HEK293T (cell line): ENCODE data around the gene LYRM4.
A peak's percentile ranks its signal among the peaks of the same experiment; 100 is the strongest.

Experiments
- CTCF ChIA-PET: fragments of 350-600 bp; formaldehyde crosslinking; extraction: SDS; loops from one replicate; lab custom pipeline; 2021; ENCODE audit warnings: antibody characterized with exemption, inconsistent platforms; lab: Yijun Ruan, JAX
- POLR2A ChIA-PET: fragments of 350-600 bp; formaldehyde crosslinking; extraction: SDS; loops from one replicate; lab custom pipeline; 2020; ENCODE audit warnings: antibody characterized with exemption, inconsistent platforms; lab: Yijun Ruan, JAX
- DNase-seq: peaks from one replicate; pipeline ENCODE4 v3.0.0; 2012; ENCODE audit warnings: mixed read lengths; ENCODE audit errors: extremely low spot score
- ARNT ChIP-seq: fragments of 450-650 bp; IDR thresholded peaks from 2 replicates; pipeline ENCODE4 v1.6.1; 2017; ENCODE audit warnings: mild to moderate bottlenecking
- BHLHE40 ChIP-seq: fragments of 450-650 bp; IDR thresholded peaks from 2 replicates; pipeline ENCODE4 v1.6.1; 2016; ENCODE audit warnings: mild to moderate bottlenecking, moderate library complexity, borderline replicate concordance
- CTBP1 ChIP-seq: fragments of 450-650 bp; IDR thresholded peaks from 2 replicates; pipeline ENCODE4 v1.6.1; 2016; ENCODE audit warnings: borderline replicate concordance
- ELF4 ChIP-seq: fragments of 450-650 bp; IDR thresholded peaks from 2 replicates; pipeline ENCODE4 v1.6.1; 2017; ENCODE audit warnings: antibody characterized with exemption
- FOXA1 ChIP-seq: fragments of 450-650 bp; IDR thresholded peaks from 2 replicates; pipeline ENCODE4 v1.6.1; 2016; ENCODE audit warnings: mild to moderate bottlenecking
- FOXK2 ChIP-seq: fragments of 450-650 bp; IDR thresholded peaks from 2 replicates; pipeline ENCODE4 v1.6.1; 2016; ENCODE audit warnings: mild to moderate bottlenecking
- FOXM1 ChIP-seq: fragments of 450-650 bp; IDR thresholded peaks from 2 replicates; pipeline ENCODE4 v1.6.1; 2017; ENCODE audit warnings: mild to moderate bottlenecking, borderline replicate concordance
- HDGF ChIP-seq: fragments of 450-650 bp; IDR thresholded peaks from 2 replicates; pipeline ENCODE4 v1.6.1; 2017; ENCODE audit warnings: antibody characterized with exemption, borderline replicate concordance
- L3MBTL2 ChIP-seq: fragments of 450-650 bp; conservative IDR thresholded peaks from 2 replicates; pipeline ENCODE4 v1.6.1; 2016; ENCODE audit warnings: mild to moderate bottlenecking
- LEF1 ChIP-seq: fragments of 450-650 bp; IDR thresholded peaks from 2 replicates; pipeline ENCODE4 v1.6.1; 2017; ENCODE audit warnings: mild to moderate bottlenecking, borderline replicate concordance
- NFRKB ChIP-seq: fragments of 450-650 bp; IDR thresholded peaks from 2 replicates; pipeline ENCODE4 v1.6.1; 2016; ENCODE audit warnings: mild to moderate bottlenecking, moderate library complexity
- PKNOX1 ChIP-seq: fragments of 450-650 bp; IDR thresholded peaks from 2 replicates; pipeline ENCODE4 v1.6.1; 2016
- SP1 ChIP-seq: fragments of 450-650 bp; IDR thresholded peaks from 2 replicates; pipeline ENCODE4 v1.6.1; 2017
- SUZ12 ChIP-seq: fragments of 450-650 bp; IDR thresholded peaks from 2 replicates; pipeline ENCODE4 v1.6.1; 2016; ENCODE audit warnings: mild to moderate bottlenecking
- TARDBP ChIP-seq: fragments of 450-650 bp; IDR thresholded peaks from 2 replicates; pipeline ENCODE4 v1.6.1; 2016
- ZNF384 ChIP-seq: fragments of 450-650 bp; IDR thresholded peaks from 2 replicates; pipeline ENCODE4 v1.6.1; 2016

LYRM4 gene

GRCh38 chr6:5086294-5086890 lies 174.4 kb downstream of the LYRM4 start:
- ChIA-PET POLR2A (interaction anchor here (0.7 to 1.3 kb wide), 3 partner anchors 9 to 46 kb away, joined by 3 to 4 read pairs (median 3); no protein-coding TSS in a partner anchor), CTCF (no interaction called here)
- DNase-seq: no peak
- TF ChIP-seq ZNF384 (no peak), NFRKB (no peak), PKNOX1 (no peak), L3MBTL2 (no peak), ARNT (no peak), FOXA1 (no peak), SUZ12 (no peak), ELF4 (no peak), BHLHE40 (no peak), LEF1 (no peak), FOXK2 (no peak), FOXM1 (no peak), HDGF (no peak), TARDBP (no peak), SP1 (no peak)

DNA sequence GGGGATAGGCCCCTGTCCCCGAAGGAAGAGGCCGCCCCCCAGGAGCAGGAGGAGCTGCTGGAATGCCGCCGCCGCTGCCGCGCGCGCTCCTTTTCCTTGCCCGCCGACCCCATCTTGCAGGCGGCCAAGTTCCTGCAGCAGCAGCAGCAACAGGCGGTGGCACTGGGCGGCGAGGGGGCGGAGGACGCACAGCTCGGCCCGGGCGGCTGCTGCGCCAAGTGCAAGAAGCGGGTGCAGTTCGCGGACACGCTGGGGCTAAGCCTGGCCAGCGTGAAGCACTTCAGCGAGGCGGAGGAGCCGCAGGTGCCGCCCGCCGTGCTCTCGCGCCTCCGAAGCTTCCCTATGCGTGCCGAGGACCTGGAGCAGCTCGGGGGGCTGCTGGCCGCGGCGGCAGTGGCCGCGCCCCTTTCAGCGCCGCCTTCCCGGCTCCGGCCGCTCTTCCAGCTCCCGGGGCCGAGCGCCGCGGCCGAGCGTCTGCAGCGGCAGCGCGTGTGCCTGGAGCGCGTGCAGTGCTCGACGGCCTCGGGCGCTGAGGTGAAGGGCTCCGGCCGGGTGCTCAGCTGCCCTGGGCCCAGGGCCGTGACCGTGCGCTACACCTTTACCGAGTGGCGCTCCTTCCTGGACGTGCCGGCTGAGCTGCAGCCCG lies 175.0 kb downstream of the LYRM4 start:
- peak; percentile 46 for DNase-seq
- POLR2A ChIA-PET: interaction anchor here (1.2 to 1.3 kb wide), 2 partner anchors 10 to 46 kb away, joined by 3 to 4 read pairs; no protein-coding TSS in a partner anchor
- TF ChIP-seq FOXK2 (no peak), L3MBTL2 (peak; percentile 68)
- CTCF ChIA-PET: no interaction called here

- CTCF ChIA-PET: no interaction called here
Observed at GRCh38 chr6:5084781-5085647, 175.7 kb downstream of the LYRM4 start, which contains the start of gene PPP1R3G. PPP1R3G (plus strand) TSS chr6:5085341; CDS start chr6:5085486, 145 bp downstream.

GRCh38 chr6:5084360-5084780 lies 176.4 kb downstream of the LYRM4 start:
- DNase-seq: peak; percentile 42
- no peak for TF ChIP-seq TARDBP
- no peak for TF ChIP-seq FOXA1
- TF ChIP-seq LEF1: 0 out of 2 replicates have a peak, but pooled peaks have one; percentile 14
- peak; percentile 76; the same call in 1 of the 2 replicates for TF ChIP-seq ARNT
- TF ChIP-seq SUZ12: no peak
- no peak for TF ChIP-seq FOXM1
- ChIA-PET POLR2A (no interaction called here), CTCF (no interaction called here)

More at GRCh38 chr6:5084781-5085647, 175.7 kb downstream of the LYRM4 start, which contains the start of gene PPP1R3G:
- POLR2A ChIA-PET: no interaction called here
- DNase-seq: peak; percentile 36
- TF ChIP-seq ELF4 (no peak), CTBP1 (no peak), HDGF (no peak), SUZ12 (no peak), FOXA1 (no peak), ZNF384 (no peak), ARNT (no peak), LEF1 (no peak), BHLHE40 (no peak), TARDBP (no peak), L3MBTL2 (no peak; the same call in 1 of the 2 replicates), SP1 (no peak), PKNOX1 (no peak), FOXM1 (no peak)

GRCh38 chr6:5083813-5084359 lies 176.9 kb downstream of the LYRM4 start:
- no peak for DNase-seq
- ChIA-PET CTCF (no interaction called here), POLR2A (no interaction called here)
- TF ChIP-seq CTBP1 (no peak), SP1 (no peak), FOXA1 (no peak), TARDBP (no peak), L3MBTL2 (no peak), FOXM1 (no peak), ARNT (no peak), NFRKB (no peak), ZNF384 (no peak), ELF4 (no peak)

DNA sequence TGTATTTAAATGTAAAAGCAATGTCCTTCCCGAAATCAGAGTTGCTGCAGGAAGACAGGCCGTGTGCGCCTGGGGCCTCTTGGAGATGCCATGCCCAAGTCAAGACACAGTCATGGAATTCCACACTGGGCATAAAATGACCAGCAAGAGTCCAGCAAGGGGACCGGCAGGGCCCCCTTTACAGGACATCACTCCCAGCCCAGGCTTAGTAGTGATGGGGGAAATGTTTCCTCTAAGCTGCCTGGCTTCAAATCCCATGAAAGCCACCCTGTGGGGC lies 177.5 kb downstream of the LYRM4 start:
- DNase-seq: no peak
- POLR2A ChIA-PET: no interaction called here
- TF ChIP-seq SUZ12 (no peak), PKNOX1 (no peak), L3MBTL2 (no peak), SP1 (no peak), FOXM1 (no peak), CTBP1 (no peak), FOXA1 (no peak), FOXK2 (no peak), ELF4 (no peak), BHLHE40 (no peak), LEF1 (no peak), NFRKB (no peak), ARNT (no peak), ZNF384 (no peak), HDGF (no peak), TARDBP (no peak)
- CTCF ChIA-PET: no interaction called here
